ENCODE data around the gene RFNG.

The RFNG gene

DNA sequence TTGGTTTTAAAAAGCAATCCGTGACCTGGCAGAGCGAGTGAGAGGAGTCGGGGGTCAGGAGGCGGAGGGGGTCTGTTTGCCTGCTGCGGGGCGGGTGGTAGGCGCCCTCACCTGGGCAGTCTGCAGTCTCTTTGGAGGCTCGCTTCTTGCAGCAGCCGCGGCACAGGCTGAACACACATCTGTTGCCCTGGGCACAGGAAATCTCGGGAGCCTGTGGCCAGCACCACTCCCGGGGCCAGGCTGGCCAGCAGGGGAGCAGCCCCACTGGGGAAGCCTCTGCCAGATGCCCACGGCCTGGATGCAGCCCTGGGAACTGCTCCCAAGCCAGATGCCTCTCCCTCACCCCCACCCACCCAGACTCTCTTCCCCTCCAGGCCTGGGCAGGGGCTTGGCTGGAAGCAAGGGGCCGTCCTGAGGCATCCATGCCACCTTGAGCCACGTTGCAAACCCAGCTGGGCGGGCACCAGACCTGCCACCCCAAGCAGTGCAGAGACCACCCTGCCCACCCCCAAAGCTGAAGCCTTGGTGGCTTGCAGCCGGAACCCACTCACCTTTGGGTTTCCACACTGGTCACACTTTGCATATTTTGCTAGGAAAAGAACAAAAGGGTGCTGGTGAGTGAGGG is 6.7 kb upstream of the RFNG start:
- Histone ChIP-seq H3K27ac (ENCODE audit: low read length) (no peak overlapping the region), H3K4me3 (ENCODE audit: low read length) (no peak overlapping the region), H3K36me3 (ENCODE audit: insufficient read depth, low read depth, low read length) (peaks cover 79% of the 10 kb centered on the region), H3K9ac (ENCODE audit: low read depth, low read length) (no peak overlapping the region), H3K4me1 (ENCODE audit: insufficient read depth, low read length) (no peaks in the 10 kb centered on the region), H3K9me3 (ENCODE audit: insufficient read depth, low read depth, low read length) (no peaks in the 10 kb centered on the region), H3K27me3 (ENCODE audit: insufficient read depth, low read length) (no peaks in the 10 kb centered on the region)

DNA sequence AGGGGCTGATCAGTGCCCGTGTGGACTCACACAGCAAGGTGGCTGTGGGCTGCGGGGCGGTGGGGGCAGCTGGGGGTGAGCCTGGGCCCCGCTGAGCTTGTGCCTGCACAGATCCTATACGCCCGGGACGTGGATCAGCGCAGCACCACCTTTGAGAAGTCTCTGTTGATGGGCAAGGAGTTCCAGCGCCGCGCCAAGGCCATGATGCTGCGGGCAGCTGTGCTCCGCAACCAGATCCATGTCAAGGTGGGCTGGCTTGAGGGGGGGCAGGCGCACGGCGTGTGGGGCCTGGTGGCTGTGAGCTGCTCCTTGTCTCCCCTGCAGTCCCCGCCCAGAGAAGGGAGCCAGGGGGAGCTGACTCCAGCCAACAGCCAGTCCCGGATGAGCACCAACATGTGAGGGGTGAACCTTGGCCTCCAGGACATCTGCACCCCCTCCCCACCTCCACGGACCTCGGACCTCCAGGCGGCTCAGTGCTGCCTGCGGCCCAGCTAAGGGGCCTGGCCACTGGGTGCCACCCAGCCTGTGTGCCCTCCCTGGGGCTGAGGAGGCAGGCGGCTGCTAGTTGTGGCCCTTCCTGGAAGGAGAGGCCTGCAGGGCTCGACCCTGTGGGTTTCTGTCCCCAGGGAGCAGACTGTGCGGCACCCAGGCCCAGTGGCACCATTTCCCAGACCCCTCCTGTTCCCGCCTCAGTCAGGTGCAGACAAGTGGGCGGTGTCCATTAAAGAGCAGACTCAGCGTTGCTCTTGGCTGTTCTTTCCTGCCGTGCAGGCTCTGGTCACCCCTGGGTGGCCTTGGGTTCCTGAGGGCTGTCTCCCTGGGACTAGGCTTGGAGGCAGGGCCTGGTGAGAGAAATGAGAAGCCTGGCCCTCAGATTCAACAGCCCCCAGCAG is 5.4 kb upstream of the RFNG start:
- no peak overlapping the region for H3K9ac ChIP-seq (ENCODE audit: low read depth, low read length)
- no peaks in the 10 kb centered on the region for H3K4me1 ChIP-seq (ENCODE audit: insufficient read depth, low read length)
- no peaks in the 10 kb centered on the region for H3K27me3 ChIP-seq (ENCODE audit: insufficient read depth, low read length)
- peaks cover 69% of the 10 kb centered on the region for H3K36me3 ChIP-seq (ENCODE audit: insufficient read depth, low read depth, low read length)
- no peak overlapping the region for H3K27ac ChIP-seq (ENCODE audit: low read length)
- no peaks in the 10 kb centered on the region for H3K9me3 ChIP-seq (ENCODE audit: insufficient read depth, low read depth, low read length)
- H3K4me3 ChIP-seq (ENCODE audit: low read length) = no peak overlapping the region

DNA sequence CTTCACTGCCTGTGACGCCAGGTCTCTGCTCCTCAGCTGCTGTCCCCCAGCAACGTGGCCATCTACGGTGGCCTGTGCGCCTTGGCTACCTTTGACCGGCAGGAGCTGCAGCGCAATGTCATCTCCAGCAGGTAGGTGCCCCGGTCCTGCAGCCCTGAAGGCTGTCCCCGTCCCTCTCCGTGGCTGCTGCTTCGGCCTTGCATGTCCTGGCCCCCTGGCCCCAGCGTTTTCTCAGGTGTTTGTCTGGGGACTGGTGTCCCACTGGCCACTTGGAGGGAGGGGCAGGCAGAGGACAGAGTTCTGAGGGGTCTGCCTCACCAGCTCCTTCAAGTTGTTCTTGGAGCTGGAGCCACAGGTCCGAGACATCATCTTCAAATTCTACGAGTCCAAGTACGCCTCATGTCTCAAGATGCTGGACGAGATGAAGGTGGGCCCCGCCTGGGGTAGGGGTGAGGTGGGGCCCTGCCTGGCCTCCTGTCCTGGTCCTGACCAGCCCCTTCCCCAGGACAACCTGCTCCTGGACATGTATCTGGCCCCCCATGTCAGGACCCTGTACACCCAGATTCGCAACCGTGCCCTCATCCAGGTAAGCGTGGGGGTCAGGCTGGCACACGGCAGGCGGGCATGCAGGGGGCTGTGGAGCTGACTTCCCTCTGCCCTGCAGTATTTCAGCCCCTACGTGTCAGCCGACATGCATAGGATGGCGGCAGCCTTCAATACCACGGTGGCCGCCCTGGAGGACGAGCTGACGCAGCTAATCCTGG is 4.5 kb upstream of the RFNG start:
- no peaks in the 10 kb centered on the region for H3K4me1 ChIP-seq (ENCODE audit: insufficient read depth, low read length)
- H3K27me3 ChIP-seq (ENCODE audit: insufficient read depth, low read length) = no peaks in the 10 kb centered on the region
- H3K36me3 ChIP-seq (ENCODE audit: insufficient read depth, low read depth, low read length) = peaks cover 64% of the 10 kb centered on the region
- H3K9ac ChIP-seq (ENCODE audit: low read depth, low read length) = no peak overlapping the region
- H3K9me3 ChIP-seq (ENCODE audit: insufficient read depth, low read depth, low read length) = no peaks in the 10 kb centered on the region
- H3K4me3 ChIP-seq (ENCODE audit: low read length) = no peak overlapping the region
- H3K27ac ChIP-seq (ENCODE audit: low read length) = no peak overlapping the region

DNA sequence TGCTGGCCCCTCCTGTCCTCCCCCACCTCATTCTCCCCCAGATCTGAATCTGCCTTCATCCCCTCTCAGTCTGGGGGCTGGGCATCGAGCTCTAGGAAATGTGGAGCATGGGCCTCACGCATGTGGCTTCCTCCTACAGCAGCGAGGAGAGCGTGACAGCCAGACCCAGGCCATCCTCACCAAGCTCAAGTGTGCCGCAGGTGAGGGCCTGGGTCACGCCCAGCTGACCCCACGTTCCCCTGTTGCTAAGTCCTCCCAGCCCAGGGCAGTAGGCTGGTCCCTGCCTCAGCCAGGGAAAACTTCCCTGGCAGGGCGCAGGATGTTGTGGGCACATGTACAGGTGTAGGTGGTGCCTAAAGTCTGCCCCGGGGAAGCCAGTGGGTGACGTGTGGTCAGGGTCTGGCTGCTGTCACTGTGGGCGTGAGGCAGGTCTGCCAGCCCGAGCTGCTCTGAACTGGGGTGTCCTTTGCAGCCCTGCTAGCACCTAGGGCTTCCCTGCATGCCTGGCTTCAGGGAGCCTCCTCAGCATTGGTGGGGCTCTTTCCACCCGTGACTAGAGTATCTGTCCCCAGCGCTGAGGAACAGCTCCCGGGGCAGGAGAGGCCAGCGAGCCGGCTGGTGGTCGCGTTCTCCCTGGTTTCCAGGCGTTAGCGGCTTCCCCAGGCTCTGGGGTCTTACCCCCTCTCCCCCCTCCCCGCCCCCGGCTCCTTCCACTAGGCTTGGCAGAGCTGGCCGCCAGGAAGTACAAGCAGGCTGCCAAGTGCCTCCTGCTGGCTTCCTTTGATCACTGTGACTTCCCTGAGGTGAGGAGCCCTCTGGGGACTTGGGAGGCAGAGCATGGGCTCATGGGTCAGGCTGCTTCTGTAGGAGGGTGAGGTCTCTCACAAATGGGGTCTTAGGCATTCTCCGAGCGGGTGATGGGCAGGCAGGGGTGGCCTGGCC is 3.7 kb upstream of the RFNG start:
- H3K36me3 ChIP-seq (ENCODE audit: insufficient read depth, low read depth, low read length) = peaks cover 56% of the 10 kb centered on the region
- H3K4me3 ChIP-seq (ENCODE audit: low read length) = no peak overlapping the region
- H3K4me1 ChIP-seq (ENCODE audit: insufficient read depth, low read length) = no peaks in the 10 kb centered on the region
- no peaks in the 10 kb centered on the region for H3K27me3 ChIP-seq (ENCODE audit: insufficient read depth, low read length)
- H3K9me3 ChIP-seq (ENCODE audit: insufficient read depth, low read depth, low read length) = no peaks in the 10 kb centered on the region
- no peak overlapping the region for H3K9ac ChIP-seq (ENCODE audit: low read depth, low read length)
- H3K27ac ChIP-seq (ENCODE audit: low read length) = no peak overlapping the region

DNA sequence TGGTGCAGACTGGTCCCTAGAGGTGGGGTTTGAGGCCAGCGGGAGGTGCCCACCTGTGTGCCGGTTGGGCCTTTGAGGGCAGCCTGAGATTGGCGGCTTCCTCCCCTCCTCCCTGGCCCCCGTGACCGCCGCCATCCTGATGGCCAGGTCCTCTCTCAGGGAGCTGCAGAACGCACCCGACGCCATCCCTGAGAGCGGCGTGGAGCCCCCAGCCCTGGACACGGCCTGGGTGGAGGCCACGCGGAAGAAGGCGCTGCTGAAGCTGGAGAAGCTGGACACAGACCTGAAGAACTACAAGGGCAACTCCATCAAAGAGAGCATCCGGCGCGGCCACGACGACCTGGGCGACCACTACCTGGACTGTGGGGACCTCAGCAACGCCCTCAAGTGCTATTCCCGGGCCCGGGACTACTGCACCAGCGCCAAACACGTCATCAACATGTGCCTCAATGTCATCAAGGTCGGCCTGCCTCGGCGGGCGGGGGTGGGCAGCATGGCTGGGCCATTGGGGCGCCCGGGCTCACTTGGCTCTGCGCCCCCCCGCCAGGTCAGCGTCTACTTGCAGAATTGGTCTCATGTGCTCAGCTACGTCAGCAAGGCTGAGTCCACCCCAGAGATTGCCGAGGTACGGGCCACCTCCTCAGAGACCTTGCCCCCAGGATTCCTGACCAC is 2.9 kb upstream of the RFNG start:
- H3K9me3 ChIP-seq (ENCODE audit: insufficient read depth, low read depth, low read length) = no peaks in the 10 kb centered on the region
- no peak overlapping the region for H3K9ac ChIP-seq (ENCODE audit: low read depth, low read length)
- H3K4me1 ChIP-seq (ENCODE audit: insufficient read depth, low read length) = no peaks in the 10 kb centered on the region
- peaks cover 56% of the 10 kb centered on the region for H3K36me3 ChIP-seq (ENCODE audit: insufficient read depth, low read depth, low read length)
- no peaks in the 10 kb centered on the region for H3K27me3 ChIP-seq (ENCODE audit: insufficient read depth, low read length)
- no peak overlapping the region for H3K27ac ChIP-seq (ENCODE audit: low read length)
- H3K4me3 ChIP-seq (ENCODE audit: low read length) = no peak overlapping the region

DNA sequence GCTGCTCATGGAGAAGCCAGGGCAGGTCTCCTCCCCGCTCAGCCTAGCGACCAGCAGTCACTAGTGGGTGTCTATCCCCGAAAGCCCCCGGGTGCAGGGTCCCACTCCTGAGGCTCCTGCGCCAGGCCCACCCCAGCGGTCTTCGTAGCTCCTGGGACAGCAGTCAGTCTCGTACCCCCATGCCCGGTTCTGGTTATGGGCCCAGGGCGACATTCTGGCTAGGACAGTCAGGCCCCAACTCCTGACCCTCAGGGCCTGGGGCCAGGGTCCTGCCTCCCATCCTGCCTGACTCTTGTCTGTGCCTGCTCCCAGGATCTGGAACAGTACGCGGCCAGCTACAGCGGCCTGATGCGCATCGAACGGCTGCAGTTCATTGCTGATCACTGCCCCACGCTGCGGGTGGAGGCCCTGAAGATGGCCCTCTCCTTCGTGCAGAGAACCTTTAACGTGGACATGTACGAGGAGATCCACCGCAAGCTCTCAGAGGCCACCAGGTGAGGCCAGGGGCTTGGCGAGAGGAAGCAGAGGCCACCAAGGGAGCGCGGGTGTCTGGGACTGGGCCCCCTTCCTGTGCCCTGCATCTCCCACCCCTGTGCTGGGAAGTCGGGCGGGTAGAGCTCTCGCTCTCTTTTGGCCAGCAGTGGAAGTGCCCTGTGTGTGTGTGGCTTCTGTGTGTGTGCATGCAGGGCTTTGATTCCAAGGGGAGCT is 2.1 kb upstream of the RFNG start:
- Histone ChIP-seq H3K4me3 (ENCODE audit: low read length) (no peak overlapping the region), H3K9ac (ENCODE audit: low read depth, low read length) (no peak overlapping the region), H3K27me3 (ENCODE audit: insufficient read depth, low read length) (no peaks in the 10 kb centered on the region), H3K9me3 (ENCODE audit: insufficient read depth, low read depth, low read length) (no peaks in the 10 kb centered on the region), H3K36me3 (ENCODE audit: insufficient read depth, low read depth, low read length) (peaks cover 52% of the 10 kb centered on the region), H3K27ac (ENCODE audit: low read length) (no peak overlapping the region), H3K4me1 (ENCODE audit: insufficient read depth, low read length) (no peaks in the 10 kb centered on the region)

DNA sequence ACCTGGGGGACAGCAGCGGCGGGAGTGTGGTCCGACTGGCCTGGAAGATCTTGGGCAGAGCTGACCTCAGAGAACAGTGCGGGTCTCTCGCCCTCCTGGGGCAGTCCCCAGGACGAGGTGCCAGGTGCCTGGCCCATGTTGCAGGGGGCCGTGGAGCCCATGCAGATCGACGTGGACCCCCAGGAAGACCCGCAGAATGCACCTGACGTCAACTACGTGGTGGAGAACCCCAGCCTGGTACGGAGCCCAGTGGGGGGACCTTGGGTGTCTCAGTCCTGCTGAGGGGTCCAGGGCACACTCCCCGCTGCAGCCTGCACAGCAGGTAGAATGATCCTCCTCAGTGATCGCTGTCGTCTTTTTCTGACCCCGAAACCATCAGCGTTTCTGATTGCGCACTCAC is 1.5 kb upstream of the RFNG start:
- peak overlapping the region; percentile 84; the same call in 1 of the 2 replicates for H3K4me3 ChIP-seq (ENCODE audit: low read length)
- H3K27me3 ChIP-seq (ENCODE audit: insufficient read depth, low read length) = no peaks in the 10 kb centered on the region
- peaks cover 46% of the 10 kb centered on the region for H3K36me3 ChIP-seq (ENCODE audit: insufficient read depth, low read depth, low read length)
- no peak overlapping the region for H3K9ac ChIP-seq (ENCODE audit: low read depth, low read length)
- no peaks in the 10 kb centered on the region for H3K9me3 ChIP-seq (ENCODE audit: insufficient read depth, low read depth, low read length)
- no peaks in the 10 kb centered on the region for H3K4me1 ChIP-seq (ENCODE audit: insufficient read depth, low read length)
- H3K27ac ChIP-seq (ENCODE audit: low read length) = no peak overlapping the region

DNA sequence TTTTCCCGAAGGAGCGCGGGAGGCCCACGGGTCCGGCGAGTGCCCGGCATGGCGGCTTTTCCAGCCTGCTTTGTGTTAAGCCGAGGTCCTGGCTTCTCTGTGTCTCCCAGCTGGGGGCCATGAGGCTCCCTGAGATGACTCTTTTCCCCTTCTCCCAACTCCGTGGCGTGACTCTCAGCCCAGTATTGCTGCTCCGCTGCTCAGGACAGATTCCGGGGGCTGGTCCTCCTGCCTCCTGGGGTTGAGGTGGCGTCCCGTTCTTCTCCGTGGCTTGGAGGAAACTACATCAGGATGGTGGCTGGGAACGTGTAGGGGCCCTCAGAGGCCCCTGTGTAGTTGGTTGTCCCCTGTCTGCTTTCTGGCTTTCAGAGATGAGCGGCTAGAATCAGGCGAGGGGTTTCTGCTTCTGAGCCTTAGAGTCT is 1.0 kb upstream of the RFNG start:
- Histone ChIP-seq H3K4me1 (ENCODE audit: insufficient read depth, low read length) (no peaks in the 10 kb centered on the region), H3K27me3 (ENCODE audit: insufficient read depth, low read length) (no peaks in the 10 kb centered on the region), H3K27ac (ENCODE audit: low read length) (no peak overlapping the region), H3K4me3 (ENCODE audit: low read length) (peak overlapping the region; percentile 84), H3K9me3 (ENCODE audit: insufficient read depth, low read depth, low read length) (no peaks in the 10 kb centered on the region), H3K9ac (ENCODE audit: low read depth, low read length) (peak overlapping the region; percentile 76), H3K36me3 (ENCODE audit: insufficient read depth, low read depth, low read length) (peaks cover 46% of the 10 kb centered on the region)

DNA sequence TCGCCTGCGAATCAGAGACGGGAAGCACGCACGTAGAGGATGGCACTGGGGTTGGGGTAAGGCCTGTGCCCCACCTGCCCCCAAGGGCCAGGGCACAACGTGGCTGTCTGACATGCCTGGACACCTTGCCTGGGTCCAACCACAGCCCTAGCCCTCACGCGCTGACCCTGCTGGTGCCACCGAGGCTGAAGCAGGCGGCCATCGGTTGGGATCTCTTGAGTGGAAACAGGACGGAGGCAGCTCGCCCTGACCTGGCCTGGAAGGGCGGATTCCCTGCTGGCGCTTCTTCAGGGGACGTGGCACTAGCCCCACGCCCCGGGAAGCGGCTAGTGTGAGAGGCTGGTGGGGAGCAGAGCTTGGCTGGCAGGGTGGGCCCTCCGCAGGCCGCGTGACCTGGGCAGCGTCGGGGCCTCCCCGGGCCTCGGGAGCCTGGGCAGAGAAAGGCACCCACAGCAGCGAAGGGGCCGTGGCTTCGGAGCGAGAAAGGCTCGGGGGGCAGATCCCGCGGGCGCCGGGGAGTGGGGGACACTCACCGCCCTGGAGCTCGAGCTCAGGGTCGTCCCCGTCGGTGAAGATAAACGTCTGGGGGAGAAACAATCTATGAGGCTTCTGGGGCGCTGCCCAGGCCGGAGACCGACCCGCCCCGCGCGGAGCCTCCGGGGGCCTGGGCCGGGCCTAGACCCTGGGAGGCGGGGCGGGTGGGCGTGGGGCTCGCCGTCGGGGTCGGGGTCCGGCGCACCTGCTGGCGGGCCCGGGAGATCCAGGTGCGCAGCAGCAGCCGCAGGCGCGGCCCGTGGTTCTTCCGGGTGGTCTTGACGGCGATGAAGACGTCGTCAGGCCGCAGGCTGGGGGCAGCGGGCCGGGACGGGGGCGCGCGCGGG is 610 bp downstream of the RFNG start:
- peak overlapping the region; percentile 61 for H3K4me3 ChIP-seq (ENCODE audit: low read length)
- H3K4me1 ChIP-seq (ENCODE audit: insufficient read depth, low read length) = no peaks in the 10 kb centered on the region
- H3K27me3 ChIP-seq (ENCODE audit: insufficient read depth, low read length) = no peaks in the 10 kb centered on the region
- no peak overlapping the region for H3K27ac ChIP-seq (ENCODE audit: low read length)
- peak overlapping the region; percentile 37 for H3K9ac ChIP-seq (ENCODE audit: low read depth, low read length)
- peaks cover 33% of the 10 kb centered on the region for H3K36me3 ChIP-seq (ENCODE audit: insufficient read depth, low read depth, low read length)
- H3K9me3 ChIP-seq (ENCODE audit: insufficient read depth, low read depth, low read length) = no peaks in the 10 kb centered on the region
